IMR-90 (cell line): Measurements from ENCODE around the gene NAA30.

Experiments
- BHLHE40 ChIP-seq: fragments of 150-350 bp; IDR thresholded peaks from 2 replicates; pipeline ENCODE4 v1.6.1; 2016; ENCODE audit warnings: mild to moderate bottlenecking, low read depth, low read length
- CEBPB ChIP-seq: IDR thresholded peaks from 2 replicates; pipeline ENCODE4 v1.6.1; 2012; ENCODE audit warnings: low read depth, low read length, improper control_type of control experiment
- MAFK ChIP-seq: IDR thresholded peaks from 2 replicates; pipeline ENCODE4 v1.6.1; 2012; ENCODE audit warnings: low read depth, low read length, improper control_type of control experiment
- NFE2L2 ChIP-seq: fragments of 150-350 bp; IDR thresholded peaks from 2 replicates; pipeline ENCODE4 v1.6.1; 2016; ENCODE audit warnings: low read depth, mild to moderate bottlenecking, low read length
- POLR2A ChIP-seq: IDR thresholded peaks from 2 replicates; pipeline ENCODE4 v1.6.1; 2012; ENCODE audit warnings: mild to moderate bottlenecking, low read depth, low read length
- RCOR1 ChIP-seq: IDR thresholded peaks from 2 replicates; pipeline ENCODE4 v1.6.1; 2012; ENCODE audit warnings: mild to moderate bottlenecking, low read length, improper control_type of control experiment; ENCODE audit not compliant: insufficient replicate concordance
- RFX5 ChIP-seq: IDR thresholded peaks from 2 replicates; pipeline ENCODE4 v1.8.0; 2012; ENCODE audit warnings: low read depth, mild to moderate bottlenecking, low read length, moderate library complexity
- SMC3 ChIP-seq: fragments of 150-350 bp; IDR thresholded peaks from 2 replicates; pipeline ENCODE4 v1.6.1; 2016; ENCODE audit warnings: low read depth, mild to moderate bottlenecking, antibody characterized with exemption, low read length, moderate library complexity
- TF ChIP-seq, protein P1 (sequence below): conservative IDR thresholded peaks from 2 replicates; pipeline ENCODE4 v1.5.1; 2012; ENCODE audit warnings: mild to moderate bottlenecking, low read depth, low read length, improper control_type of control experiment
- TF ChIP-seq, protein P2 (sequence below): fragments of 150-350 bp; IDR thresholded peaks from 2 replicates; pipeline ENCODE4 v1.6.1; 2017; ENCODE audit warnings: mild to moderate bottlenecking, antibody characterized with exemption, low read length, low read depth

DNA sequence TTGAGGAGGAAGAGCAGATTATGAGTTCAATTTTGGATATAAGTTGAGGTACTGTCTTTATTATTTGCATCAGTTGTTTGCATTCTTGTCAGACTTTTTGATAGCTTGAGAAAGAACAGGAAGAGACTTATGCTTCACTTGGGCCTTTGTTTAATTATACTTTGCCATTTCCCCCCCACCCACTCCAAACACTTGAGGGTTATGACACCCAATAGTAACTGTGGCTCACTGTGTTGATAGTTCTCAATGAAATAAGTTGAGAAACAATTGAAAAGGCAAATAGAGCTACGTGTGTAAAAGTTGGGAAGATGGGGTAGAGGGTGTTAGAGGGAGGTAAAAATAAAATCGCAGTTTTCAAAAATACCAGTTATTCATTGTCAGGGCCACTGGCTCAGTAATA lies 17.7 kb downstream of the NAA30 start:
- TF ChIP-seq POLR2A (no peak), CEBPB (no peak), MAFK (no peak), RCOR1 (no peak), SMC3 (no peak), NFE2L2 (no peak), RFX5 (no peak), BHLHE40 (no peak)
- TF ChIP-seq, protein P1, sequence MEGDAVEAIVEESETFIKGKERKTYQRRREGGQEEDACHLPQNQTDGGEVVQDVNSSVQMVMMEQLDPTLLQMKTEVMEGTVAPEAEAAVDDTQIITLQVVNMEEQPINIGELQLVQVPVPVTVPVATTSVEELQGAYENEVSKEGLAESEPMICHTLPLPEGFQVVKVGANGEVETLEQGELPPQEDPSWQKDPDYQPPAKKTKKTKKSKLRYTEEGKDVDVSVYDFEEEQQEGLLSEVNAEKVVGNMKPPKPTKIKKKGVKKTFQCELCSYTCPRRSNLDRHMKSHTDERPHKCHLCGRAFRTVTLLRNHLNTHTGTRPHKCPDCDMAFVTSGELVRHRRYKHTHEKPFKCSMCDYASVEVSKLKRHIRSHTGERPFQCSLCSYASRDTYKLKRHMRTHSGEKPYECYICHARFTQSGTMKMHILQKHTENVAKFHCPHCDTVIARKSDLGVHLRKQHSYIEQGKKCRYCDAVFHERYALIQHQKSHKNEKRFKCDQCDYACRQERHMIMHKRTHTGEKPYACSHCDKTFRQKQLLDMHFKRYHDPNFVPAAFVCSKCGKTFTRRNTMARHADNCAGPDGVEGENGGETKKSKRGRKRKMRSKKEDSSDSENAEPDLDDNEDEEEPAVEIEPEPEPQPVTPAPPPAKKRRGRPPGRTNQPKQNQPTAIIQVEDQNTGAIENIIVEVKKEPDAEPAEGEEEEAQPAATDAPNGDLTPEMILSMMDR: no peak
- TF ChIP-seq, protein P2, sequence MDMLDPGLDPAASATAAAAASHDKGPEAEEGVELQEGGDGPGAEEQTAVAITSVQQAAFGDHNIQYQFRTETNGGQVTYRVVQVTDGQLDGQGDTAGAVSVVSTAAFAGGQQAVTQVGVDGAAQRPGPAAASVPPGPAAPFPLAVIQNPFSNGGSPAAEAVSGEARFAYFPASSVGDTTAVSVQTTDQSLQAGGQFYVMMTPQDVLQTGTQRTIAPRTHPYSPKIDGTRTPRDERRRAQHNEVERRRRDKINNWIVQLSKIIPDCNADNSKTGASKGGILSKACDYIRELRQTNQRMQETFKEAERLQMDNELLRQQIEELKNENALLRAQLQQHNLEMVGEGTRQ: no peak
